ENCODE measurements around the gene AGPAT2.
"Not testable (repeated sequence)": the region's sequence is repeated elsewhere in the genome, so short reads cannot be mapped to it uniquely, and the experiment has no call there.

The AGPAT2 gene

DNA sequence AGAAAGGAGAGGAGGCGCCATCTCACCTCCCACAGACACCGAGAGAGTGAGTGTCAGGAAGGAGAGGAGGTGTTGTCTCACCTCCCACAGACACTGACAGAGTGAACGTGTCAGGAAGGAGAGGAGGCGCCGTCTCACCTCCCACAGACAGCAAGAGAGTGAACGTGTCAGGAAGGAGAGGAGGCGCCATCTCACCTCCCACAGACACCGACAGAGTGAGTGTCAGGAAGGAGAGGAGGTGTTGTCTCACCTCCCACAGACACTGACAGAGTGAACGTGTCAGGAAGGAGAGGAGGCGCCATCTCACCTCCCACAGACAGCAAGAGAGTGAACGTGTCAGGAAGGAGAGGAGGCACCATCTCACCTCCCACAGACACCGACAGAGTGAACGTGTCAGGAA lies 55.2 kb downstream of the AGPAT2 start:
- not testable (repeated sequence) for ATAC-seq

DNA sequence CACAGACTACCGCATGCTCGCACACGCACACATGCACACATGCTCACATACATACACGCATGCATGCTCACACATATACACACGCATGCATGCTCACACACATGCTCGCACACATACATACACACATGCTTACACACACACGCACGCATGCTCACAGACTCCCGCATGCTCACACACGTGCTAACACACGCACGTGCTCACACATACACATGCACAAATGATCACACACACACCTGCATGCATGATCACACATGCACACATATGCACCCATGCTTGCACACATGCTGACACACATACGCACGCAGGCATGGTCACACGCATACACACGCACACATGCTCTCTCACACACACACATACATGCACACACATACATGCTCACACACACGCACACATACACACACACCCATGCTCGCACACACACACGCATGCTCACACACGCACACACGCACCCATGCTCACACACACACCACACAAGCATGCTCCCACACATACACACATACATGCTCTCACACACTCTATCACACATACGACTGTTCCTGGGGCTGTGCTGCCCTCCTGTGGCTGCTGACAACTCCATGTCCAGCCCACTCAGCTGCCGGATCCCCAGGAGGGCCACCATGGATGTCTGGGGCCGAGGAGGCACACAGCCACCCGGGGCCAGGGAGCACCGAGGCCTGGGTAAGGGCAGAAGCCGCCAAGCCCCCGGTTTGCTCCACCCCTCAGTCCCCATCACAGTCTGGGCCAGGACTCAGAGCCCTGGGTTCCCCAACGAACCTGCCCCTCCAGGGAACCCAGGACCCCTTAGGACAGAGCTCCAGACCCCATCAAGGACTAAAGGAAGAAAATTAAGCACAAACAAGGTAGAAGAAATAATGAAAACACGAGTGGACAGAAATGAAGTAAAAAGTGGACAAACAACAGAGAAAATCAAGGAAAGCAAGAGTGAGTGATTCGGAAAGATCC lies 55.9 kb downstream of the AGPAT2 start:
- peak; percentile 97 for ATAC-seq
- TF ChIP-seq SNAI2 (CRISPR knock-in tag; IDR thresholded peaks at IDR 0.05) (no peak), GLIS3 (CRISPR knock-in tag; IDR thresholded peaks at IDR 0.05) (no peak), CSDC2 (CRISPR knock-in tag; IDR thresholded peaks at IDR 0.05) (no peak), PPARA (CRISPR knock-in tag; IDR thresholded peaks at IDR 0.05; ENCODE audit: borderline replicate concordance) (no peak)

GRCh38 chr9:136630662-136630992 lies 56.6 kb downstream of the AGPAT2 start:
- ATAC-seq: no peak
- no peak for TF ChIP-seq PPARA (CRISPR knock-in tag; IDR thresholded peaks at IDR 0.05; ENCODE audit: borderline replicate concordance)
- no peak for TF ChIP-seq TOX (CRISPR knock-in tag; IDR thresholded peaks at IDR 0.05; ENCODE audit: borderline replicate concordance)
- no peak for TF ChIP-seq BACH2 (CRISPR knock-in tag; IDR thresholded peaks at IDR 0.05; ENCODE audit: borderline replicate concordance)
- no peak for TF ChIP-seq ISL1 (CRISPR knock-in tag; IDR thresholded peaks at IDR 0.05)
- no peak for TF ChIP-seq TSHZ2 (CRISPR knock-in tag; IDR thresholded peaks at IDR 0.05)
- no peak for TF ChIP-seq POU6F1 (CRISPR knock-in tag; IDR thresholded peaks at IDR 0.05; ENCODE audit: borderline replicate concordance, low read depth)

GRCh38 chr9:136629879-136630661 lies 57.2 kb downstream of the AGPAT2 start:
- TF ChIP-seq ZFP3 (CRISPR knock-in tag; IDR thresholded peaks at IDR 0.05) (no peak), BACH2 (CRISPR knock-in tag; IDR thresholded peaks at IDR 0.05; ENCODE audit: borderline replicate concordance) (no peak), SNAI2 (CRISPR knock-in tag; IDR thresholded peaks at IDR 0.05) (no peak)
- ATAC-seq: peak; percentile 83

GRCh38 chr9:136629001-136629878 lies 58.0 kb downstream of the AGPAT2 start:
- no peak for ATAC-seq
- no peak for TF ChIP-seq CREB5 (CRISPR knock-in tag; IDR thresholded peaks at IDR 0.05; ENCODE audit: low read depth)
- no peak for TF ChIP-seq PATZ1 (CRISPR knock-in tag; IDR thresholded peaks at IDR 0.05; ENCODE audit: borderline replicate concordance)
- TF ChIP-seq ZC3H10 (CRISPR knock-in tag; IDR thresholded peaks at IDR 0.05): no peak
- no peak for TF ChIP-seq ESRRG (CRISPR knock-in tag; IDR thresholded peaks at IDR 0.05)
- no peak for TF ChIP-seq TOX (CRISPR knock-in tag; IDR thresholded peaks at IDR 0.05; ENCODE audit: borderline replicate concordance)
- no peak for TF ChIP-seq ZNF70 (CRISPR knock-in tag; IDR thresholded peaks at IDR 0.05)
- TF ChIP-seq PPARA (CRISPR knock-in tag; IDR thresholded peaks at IDR 0.05; ENCODE audit: borderline replicate concordance): no peak
- no peak for TF ChIP-seq SNAI2 (CRISPR knock-in tag; IDR thresholded peaks at IDR 0.05)
- TF ChIP-seq ARNTL (CRISPR knock-in tag; IDR thresholded peaks at IDR 0.05; ENCODE audit: borderline replicate concordance, low read depth): no peak
- no peak for TF ChIP-seq OSR1 (CRISPR knock-in tag; IDR thresholded peaks at IDR 0.05)
- TF ChIP-seq POU6F1 (CRISPR knock-in tag; IDR thresholded peaks at IDR 0.05; ENCODE audit: borderline replicate concordance, low read depth): no peak
- no peak for TF ChIP-seq ZFP3 (CRISPR knock-in tag; IDR thresholded peaks at IDR 0.05)
- no peak for TF ChIP-seq RARB (CRISPR knock-in tag; IDR thresholded peaks at IDR 0.05)
- no peak for TF ChIP-seq ISL1 (CRISPR knock-in tag; IDR thresholded peaks at IDR 0.05)
- no peak for TF ChIP-seq CSDC2 (CRISPR knock-in tag; IDR thresholded peaks at IDR 0.05)

Measured in SK-N-SH treated with all-trans-retinoic acid at 6 μM for 48 hours (cell line).